ENCODE data around the gene CDC25C.
A peak's percentile ranks its signal among the peaks of the same experiment; 100 is the strongest.
"Not testable (repeated sequence)": the region's sequence is repeated elsewhere in the genome, so short reads cannot be mapped to it uniquely, and the experiment has no call there.

Gene CDC25C

DNA sequence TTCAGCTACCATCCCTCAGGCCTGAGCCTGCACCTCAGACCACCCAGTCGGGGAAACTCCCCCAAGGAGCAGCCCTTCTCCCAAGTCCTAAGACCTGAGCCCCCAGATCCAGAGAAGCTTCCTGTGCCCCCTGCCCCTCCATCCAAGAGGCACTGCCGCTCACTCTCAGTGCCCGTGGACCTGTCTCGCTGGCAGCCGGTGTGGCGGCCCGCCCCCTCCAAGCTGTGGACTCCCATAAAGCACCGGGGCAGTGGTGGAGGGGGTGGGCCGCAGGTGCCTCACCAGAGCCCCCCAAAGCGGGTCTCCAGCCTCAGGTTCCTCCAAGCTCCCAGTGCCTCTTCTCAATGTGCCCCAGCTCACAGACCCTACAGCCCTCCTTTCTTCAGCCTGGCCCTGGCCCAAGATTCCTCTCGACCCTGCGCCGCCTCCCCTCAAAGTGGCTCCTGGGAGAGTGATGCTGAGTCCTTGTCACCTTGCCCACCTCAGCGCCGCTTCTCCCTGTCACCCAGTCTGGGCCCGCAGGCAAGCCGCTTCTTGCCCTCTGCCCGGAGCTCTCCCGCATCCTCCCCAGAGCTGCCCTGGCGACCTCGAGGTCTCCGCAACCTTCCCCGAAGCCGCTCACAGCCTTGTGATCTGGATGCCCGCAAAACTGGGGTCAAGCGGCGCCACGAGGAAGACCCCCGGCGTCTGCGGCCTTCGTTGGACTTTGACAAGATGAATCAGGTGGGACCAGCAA is 13.5 kb upstream of the CDC25C start:
- DNase-seq = no peak

DNA sequence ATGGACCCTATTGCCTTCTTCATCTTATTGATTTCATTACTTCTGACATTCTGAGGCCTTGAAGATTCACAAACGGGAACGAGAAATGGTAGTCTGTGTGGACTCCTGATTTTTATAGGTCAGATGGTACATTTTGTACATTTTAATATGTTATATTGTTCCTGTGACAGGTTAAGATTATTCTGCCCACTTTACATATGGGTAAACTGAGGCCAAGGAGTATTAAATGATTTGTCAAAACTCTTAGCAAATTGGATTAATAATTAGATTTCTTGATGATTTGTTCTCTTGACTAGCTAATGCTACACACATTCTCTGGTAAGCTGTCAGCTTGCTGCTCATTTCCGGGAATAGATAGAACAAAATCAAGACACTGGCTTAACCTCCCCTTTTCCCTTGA is 8.4 kb upstream of the CDC25C start:
- no peak for DNase-seq

DNA sequence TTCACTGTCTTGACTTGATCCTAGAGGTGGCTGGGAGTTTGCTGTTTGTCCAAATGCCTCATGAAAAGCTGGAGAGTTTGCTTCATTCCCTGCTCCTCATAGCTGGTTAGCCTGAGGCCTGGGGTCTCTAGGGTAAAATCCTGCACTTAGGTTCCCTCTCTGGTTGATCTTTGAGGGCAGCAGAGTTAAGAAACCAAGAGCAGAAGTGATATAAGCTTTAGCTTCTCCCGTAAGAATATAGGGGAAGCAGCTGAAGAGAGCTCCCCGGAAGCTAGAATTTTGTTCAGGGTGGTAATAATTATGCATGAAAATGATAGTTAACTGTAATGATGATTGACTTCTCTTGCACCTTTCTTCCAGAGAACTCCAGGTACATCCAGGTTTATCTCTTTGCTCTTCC is 7.9 kb upstream of the CDC25C start:
- peak; percentile 65 for DNase-seq

DNA sequence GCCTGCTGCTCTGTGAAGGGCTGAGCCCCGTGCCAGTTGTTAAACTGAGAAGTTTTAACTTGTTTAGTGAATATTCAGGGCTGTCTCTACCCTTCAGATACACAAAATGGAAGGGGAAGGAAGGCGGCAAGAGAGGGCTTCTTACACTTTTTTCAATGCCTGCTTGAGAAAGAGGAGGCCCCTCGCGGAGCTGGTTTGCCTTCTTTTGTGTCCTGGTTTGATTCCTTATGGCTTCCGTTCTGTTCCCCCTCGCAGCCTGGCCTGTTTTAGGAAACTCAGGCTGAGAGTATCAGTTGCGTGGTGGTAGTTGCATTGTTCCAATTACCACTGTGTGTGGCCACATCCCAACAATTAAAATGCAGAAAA is 7.5 kb upstream of the CDC25C start:
- DNase-seq = no peak

DNA sequence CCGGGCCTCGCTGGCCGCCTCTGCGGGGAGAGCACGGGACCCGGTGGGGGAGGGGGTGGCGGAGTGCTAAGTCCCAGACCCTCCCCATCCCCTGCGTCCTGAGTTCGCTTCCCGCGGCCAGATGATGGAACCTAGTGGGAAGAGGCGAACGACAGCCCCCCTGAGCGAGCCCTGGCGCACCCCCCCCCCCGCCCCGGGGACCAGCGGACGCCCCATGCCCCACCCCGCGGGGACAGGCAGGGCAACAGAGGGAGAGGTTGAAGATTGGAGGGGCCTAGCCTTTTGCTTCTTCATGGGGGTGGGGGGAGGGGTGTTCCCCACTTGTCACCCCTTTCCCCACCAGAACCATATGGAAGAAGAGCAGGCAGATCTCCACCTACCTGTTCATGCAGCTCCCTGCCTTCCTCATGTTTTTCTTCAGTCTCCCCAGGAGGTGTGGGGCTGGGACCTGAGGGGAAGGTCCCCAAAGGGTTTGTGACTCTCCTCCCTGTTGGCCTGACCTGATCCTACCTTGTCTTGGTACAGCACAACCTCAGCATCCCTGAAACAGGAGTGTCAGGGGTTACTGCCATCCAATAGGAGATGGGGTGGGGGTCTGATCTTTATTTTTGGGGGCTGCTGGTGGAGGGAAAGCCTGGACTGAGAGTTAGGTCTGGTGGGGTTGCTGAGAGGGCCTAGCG is 6.9 kb upstream of the CDC25C start:
- no peak for DNase-seq

DNA sequence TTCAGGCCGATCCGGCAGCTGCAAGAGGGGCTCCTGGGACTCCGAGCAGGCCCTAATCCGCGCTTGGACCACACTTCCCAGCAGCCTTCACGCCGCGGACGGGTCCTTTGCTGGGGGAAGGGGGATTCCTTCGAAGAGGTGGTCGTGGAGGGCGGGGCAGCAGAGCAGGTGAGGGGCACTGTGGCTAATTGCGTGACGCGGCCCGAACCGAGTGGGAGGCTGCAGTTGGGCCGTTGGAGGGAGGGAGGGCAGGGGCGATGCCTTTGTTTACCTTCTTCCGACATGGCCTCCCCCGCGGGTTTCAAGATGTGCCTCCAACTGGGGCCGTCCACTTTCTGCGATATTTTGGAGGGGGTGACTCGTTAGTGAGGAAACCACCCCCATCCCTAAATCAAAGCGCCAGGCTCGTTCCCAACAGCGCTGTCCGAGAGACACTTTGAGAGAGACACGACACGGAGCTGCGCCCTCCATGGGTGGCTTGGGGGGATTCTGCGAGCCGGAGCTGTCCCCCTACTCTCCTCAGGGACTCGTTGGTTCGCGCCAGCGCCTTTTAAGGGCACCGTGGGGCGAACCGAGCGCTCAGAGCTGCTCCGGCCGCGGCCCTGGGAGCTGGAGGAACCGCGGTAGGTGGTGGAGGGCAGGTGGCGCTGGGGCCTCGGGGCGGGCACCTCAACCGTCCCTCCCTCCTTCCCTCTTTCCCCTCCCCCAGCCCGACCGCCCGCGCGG is 6.2 kb upstream of the CDC25C start, which contains the start of gene FAM53C:
Gene FAM53C, plus strand, starts transcription at position 582 of the 726 bp plus-strand sequence. CDS start 3,070 bp downstream, outside the sequence.
- DNase-seq = peak; percentile 90

DNA sequence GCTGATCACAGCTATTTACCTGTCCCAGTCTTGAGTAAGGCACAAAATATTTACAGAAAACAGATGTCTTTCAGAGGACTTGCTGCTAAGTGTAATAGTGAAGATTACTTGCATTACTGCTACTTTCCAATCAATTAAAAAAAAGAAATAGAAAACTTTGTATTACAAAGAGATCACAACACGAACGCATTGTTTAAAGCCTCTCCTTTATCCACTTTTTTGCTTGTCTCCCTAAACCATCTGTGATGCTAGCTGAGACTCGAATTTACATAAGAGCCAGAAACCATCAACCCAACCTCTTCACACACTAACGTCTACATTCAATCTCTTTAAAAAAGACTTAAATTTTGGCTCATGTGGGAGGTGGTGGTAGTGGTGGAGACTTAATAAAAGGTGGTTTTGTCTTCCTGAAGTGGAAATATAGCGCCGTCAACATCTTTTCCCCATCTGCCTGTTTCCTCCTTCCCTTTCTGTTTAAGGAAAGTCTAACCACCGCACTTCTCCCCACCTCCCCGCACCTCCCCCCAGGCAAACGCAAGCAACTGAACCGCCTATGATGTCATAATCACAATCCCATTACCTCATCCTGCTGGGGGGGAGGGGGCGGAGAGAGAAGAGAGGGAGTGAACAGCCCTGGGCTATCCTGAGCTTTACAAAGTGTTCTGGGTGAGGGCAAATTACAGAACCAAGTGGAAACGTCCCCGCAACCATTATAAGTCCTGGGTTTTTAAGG is 5.5 kb upstream of the CDC25C start:
- DNase-seq = peak; percentile 88

DNA sequence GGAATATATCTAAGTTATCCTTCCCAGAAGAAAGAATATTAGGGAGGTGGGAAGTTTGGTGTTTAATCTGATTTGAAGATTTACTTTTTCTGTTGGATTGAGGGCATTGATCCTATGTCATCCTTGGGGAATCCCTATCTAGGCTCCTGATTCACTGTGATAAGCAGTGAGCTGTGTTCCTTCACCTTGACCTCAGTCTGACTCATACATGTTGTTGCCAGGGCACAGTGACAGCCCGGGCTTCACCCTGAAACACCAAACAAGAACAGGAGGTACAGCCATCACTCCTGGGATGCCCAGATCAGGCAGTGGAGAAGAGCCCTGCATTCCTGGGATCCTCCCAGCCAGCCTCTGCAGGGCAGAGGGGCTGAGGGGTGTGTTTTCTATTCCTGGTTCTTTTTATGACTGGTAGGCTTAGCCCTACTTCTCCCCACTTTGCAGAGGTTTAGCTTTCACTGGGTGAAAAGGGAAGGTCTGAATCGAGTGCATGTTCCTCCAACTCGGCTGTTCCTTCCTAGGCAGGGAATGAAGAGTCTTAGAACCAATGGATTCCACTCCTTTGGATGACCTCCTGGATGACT is 3.4 kb upstream of the CDC25C start:
- no peak for DNase-seq

DNA sequence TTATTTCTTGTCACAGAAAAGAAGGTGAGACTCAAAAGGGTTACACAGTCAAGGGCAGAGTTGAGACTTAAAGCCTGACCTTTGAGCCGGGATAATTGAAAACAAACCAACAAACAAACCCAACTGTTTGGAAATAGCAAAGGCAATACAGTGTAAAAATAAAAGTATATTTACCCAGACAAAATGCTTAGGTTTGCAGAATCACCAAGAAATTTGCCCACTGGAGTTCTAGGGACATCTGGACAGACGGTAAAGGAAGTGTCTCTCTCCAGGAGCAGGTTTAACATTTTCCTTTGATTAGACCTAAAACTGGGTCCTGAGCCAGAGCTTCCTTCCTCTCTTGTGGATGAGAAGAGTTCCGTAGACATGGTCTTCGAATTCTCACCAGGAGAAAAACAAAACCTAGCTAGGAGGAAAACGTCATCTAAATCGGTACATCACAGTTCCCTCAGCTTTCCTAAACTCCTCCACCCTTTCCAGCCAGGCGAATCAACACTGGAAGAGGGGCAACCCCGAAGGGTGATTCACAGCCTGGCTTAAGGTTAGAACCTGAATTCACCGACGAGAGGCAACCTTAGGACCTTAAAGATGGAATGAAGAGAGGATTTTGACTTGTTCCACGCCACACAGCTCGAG is 673 bp downstream of the CDC25C start:
- DNase-seq = no peak

DNA sequence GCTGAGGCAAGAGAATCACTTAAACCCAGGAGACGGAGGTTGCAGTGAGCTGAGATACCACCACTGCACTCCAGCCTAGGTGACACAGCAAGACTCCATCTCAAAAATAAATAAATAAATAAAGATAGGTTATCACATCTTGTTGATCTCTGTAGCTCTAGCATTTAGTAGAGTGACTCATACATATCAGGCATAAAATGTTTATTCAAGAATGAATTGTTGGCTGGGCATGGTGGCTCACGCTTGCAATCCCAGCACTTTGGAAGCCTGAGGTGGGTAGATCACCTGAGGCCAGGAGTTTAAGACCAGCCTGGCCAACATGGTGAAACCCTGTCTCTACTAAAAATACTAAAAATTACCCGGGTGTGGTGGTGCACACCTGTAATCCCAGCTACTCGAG is 13.4 kb downstream of the CDC25C start:
- DNase-seq = not testable (repeated sequence)

DNA sequence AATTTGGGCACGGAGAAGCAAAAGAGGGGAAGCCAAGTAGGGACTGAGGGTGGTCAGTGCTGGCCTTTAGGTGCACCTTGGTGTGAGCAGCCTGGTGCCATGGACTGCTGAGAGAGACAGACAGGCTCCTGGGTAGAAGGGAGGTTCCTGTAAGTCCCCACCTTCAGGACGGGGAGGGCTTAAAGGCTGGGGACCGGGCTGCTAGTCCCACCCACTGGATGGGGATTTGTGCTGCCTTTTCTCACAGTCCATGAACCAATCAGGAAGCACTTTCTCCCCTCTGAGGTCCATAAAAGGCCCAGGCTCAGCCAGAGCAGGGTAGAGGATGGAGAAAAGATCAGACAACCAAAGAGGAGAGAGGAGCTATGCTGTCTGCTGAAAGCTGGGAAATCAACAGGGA is 15.2 kb downstream of the CDC25C start:
- no peak for DNase-seq

DNA sequence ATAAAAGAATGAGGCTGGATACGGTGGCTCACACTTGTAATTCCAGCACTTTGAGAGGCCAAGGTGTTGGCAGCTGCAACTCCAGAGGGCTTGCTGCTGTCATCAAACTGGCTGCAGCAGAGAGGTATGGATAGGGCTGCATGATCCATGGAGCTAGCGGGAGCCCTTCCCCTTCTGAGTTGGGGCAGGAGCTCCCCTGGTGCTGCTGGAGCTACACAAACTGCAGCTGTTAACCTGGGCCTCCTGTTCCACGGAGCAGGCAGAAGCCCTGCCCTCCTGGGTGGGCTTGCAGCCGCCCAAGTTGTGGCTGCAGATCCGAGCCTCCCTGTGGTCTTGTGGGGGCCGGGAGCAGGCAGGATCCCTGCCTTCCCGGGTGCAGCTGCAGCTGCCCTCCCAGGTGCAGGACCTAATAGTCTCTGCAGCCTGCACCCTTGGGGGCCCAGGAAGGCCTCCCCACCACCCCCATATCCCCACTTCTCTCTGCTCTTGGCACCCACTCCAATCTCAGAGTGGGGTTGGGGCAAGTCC is 15.8 kb downstream of the CDC25C start:
- no peak for DNase-seq

DNA sequence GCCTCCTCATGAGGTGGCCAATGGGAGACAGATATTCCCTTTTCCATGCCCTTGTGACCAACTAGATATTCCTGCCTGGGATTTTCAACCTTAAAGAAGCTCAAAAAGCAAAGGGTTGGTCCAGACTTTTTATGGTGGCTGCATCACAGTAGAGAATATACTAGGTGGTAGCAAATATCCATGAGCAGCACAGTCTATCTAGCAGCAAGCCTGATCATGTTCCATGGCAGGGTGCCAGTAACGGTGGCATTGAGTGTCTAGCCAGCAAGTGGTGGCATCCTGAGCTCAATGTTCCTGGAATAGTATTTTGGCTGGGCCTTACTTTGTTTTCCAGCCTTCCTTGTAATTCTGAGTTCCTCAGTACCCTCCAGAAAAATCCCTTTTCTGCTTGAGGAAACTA is 25.8 kb downstream of the CDC25C start:
- no peak for DNase-seq

DNA sequence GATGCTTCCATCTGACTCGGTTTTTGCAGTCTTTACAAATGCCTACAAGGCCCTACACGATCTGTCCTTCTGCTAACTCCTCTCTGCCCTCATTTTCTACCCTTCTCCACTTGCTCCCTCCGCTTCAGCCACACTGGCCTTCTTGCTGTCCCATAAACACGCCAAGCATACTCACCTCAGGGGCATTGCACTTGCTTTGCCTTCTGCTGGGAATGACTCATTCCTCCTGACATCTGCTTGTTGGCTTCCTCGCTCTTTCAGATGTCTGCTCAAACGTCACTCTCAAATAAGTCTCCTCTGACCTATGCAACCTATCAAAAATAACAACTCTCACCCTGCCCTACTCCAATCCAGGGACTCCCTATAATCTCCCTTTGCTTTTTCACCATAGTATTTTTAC is 28.2 kb downstream of the CDC25C start:
- no peak for DNase-seq

DNA sequence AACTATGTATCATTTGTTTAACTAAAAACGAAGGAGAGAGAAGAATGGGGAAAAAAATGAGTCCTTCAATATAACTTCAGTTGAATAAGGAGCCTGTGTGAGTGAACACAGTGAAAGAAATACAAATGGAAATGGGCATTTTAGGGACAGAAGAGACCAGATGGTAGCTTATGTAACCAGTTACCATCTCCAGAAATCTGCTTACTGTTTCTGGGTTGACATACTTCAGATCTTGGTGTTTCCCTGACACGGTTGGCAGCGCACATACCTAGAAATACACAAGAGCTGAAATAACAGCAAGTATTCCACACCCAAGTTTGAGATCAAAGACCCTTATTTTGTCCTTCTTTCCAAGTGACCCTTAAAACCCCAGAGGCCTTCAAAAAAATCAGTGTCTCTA is 42.3 kb downstream of the CDC25C start:
- no peak for DNase-seq

DNA sequence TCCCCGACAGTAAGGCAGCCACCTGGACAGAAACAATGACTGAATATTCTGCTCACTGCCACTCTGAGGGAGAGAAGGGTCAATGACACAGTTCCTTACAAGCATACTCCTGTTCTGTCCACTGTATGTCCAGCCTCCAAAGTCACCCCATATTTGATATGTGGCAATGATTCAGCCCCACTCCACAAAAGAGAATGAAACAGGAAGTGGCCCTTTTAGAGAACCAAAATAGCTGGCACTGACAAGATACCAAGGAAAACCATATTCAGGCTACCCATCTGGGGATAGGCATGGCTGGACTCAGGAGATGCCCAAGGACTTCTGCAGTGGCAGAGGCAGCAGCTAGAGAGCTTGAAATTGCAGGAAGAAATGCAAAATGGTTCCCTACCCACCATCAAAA is 44.4 kb downstream of the CDC25C start:
- peak; percentile 39 for DNase-seq

DNA sequence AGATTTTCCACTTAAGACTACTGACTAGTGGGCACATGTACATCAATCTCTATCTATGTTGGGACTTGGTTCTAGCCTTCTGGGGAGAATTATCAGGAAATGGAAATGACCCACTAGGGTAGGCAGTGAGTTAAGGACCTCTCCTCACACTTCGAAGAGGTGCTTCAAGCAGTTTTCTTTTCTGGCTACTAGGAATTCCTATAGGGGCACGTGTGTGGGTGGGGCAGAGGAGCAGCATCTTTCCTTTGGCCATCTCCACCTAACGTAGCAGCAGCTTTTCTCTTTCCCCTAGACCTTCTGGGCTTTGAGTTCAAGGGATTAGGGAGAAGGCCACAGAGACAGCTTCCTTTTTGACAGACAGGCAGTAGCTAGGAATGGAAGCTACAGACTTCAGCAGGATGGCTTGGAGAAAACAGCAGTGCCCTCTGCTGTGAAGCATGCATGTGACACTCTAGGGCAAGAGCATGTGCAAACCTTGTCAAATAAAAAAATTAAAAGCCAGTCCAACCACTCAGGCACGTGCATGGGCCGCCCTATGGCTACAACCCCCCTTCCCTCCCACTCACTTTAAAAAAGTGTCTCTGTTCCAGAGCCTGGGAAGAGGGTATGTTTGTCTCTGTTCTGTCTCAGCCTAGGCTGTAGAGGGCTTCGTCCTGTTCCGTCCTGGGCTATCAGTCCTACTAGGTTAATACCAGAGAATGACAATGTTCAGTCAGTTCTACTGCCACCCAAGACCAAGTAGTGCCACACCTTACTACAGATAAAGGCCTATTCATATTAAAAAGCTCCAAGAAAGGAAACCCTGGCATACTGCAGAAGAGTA is 48.5 kb downstream of the CDC25C start:
- peak; percentile 27 for DNase-seq

DNA sequence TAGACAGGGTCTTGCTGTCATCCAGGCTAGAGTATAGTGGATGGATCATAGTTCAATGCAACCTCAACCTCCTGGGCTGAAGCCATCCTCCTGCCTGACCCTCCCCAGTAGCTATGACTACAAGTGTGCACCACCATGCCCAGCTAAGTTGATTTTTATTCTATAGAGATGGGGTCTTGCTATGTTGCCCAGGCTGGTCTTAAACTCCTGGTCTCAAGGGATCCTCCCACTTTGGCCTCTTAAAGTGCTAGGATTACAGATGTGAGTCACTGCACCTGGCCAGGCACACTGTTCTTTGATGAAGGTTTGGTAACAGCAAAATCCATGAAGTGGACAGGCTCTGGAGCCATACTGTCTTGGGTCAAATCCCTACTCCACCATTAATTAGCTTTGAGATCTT is 50.7 kb downstream of the CDC25C start:
- no peak for DNase-seq

DNA sequence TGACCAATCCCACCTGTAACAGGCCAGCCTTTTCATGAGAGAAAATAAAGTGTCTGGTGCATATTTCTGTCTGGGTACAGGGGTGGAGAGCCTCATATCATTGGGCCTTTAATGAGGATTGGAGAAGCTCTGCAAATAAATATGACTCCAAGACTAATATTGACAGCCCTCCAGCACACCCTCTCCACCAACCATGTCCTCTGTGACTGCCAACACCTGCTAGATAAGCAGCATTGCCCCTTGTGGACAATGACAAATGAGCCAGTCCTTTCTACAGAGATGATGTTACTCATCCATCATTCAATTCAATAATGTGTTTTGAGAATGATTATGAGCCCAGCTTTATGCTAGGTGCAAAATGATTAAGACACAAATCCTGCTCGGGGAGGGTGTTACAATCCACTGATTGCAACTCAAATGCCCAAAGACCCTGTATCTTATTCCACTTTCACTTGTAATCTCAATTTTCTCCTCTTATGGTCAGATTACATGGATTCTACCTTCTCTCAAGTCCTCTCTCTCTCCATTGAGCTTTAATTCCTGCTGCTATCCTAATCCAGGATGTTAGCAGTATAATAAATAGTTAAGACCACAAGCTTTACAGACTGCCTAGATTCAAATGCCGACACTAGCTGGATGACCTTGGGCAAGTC is 55.1 kb downstream of the CDC25C start:
- no peak for DNase-seq

DNA sequence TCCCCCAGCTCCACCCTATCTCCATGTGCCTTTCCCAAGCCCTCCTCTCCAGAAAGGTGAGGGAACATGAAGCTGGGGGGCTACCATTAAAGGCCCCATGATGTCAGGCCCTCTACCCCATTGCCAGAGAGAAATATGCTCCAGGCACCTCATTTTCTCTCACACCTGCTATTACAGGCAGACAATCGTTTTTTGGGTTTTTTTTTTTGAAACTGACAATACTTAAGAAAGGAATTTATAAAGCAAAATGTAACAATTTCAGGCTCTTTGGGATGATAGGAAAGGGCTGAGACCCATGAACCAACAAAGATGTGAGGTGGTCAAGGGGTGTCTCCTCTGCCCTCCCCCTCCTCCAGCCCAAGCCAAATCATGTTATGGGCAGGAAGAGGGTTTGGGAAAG is 55.7 kb downstream of the CDC25C start:
- DNase-seq = no peak

DNA sequence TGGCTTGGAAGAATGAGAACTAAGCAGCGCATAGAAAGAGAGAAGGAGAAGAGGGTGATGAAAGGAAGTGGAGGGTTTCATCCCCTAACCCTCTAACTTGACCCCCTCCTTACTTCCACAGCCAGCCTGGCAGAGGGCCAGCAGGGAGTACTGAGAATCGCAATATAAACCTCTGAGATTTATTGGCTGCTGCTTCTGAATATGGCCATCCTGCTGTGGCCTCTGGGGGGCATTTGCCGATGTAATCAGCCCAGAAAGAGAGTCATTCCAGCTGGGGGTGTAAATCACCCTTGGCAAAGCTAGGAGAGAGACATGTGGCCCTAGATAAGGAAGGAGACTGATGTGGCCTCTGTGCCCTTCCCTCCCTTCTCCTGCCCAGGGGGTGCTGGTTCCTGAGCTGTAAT is 56.2 kb downstream of the CDC25C start:
- DNase-seq = no peak
